Heart right ventricle (tissue), 16 donors: Measurements from ENCODE around the gene CAGE1. TPM values are rescaled to one million over a fixed set of nuclear protein-coding genes. Genes with fewer than 3 reads are reported as not detected.
"Not testable (repeated sequence)": the region's sequence is repeated elsewhere in the genome, so short reads cannot be mapped to it uniquely, and the experiment has no call there.

Experiments
- ATAC-seq, 8 donors: fragments of 200-7000 bp; cut with Tn5 transposase; one replicate each; pipeline ENCODE4 v1.9.1; 2020; ENCODE audit warnings: mild to moderate bottlenecking in 8 of 8, moderate library complexity in 8 of 8, moderate number of reproducible peaks in 1 of 8
- DNase-seq, 2 donors: peaks; one replicate each; pipeline ENCODE4 v3.0.0-alpha.2; 2020
- H3K27ac ChIP-seq, 10 donors: fragments of 200-600 bp; sonication (generic) in 2 of 10; one replicate each; pipeline versions ENCODE4 v1.5.0 to v1.8.0; 2020 to 2022; ENCODE audit warnings: mild to moderate bottlenecking in 3 of 10
- H3K27me3 ChIP-seq, 7 donors: fragments of 200-600 bp; one replicate each; pipeline ENCODE4 v1.8.0; 2021 to 2022; ENCODE audit warnings: mild to moderate bottlenecking in 2 of 7
- H3K36me3 ChIP-seq, 9 donors: fragments of 200-600 bp; sonication (generic) in 1 of 9; one replicate each; pipeline versions ENCODE4 v1.5.0 to v1.8.0; 2020 to 2022; ENCODE audit warnings: mild to moderate bottlenecking in 2 of 9
- H3K4me1 ChIP-seq, 9 donors: fragments of 200-600 bp; sonication (generic) in 1 of 9; one replicate each; pipeline versions ENCODE4 v1.5.0 to v1.8.0; 2020 to 2022; ENCODE audit warnings: mild to moderate bottlenecking in 4 of 9
- H3K4me3 ChIP-seq, 10 donors: fragments of 200-600 bp; sonication (generic) in 2 of 10; one replicate each; pipeline versions ENCODE4 v1.5.0 to v1.8.0; 2020 to 2022; ENCODE audit warnings: mild to moderate bottlenecking in 7 of 10, moderate library complexity in 2 of 10
- H3K9me3 ChIP-seq, 11 donors: fragments of 200-600 bp in 10 of 11; sonication (generic) in 2 of 11; one replicate each; pipeline versions ENCODE4 v1.5.0 to v1.8.0; 2013 to 2022; ENCODE audit warnings: mild to moderate bottlenecking in 2 of 11, control low read depth in 1 of 11, moderate library complexity in 1 of 11
- CTCF ChIP-seq, 9 donors: fragments of 200-600 bp; sonication (generic) in 2 of 9; IDR thresholded peaks; one replicate each; pipeline versions ENCODE4 v1.5.0 to v1.8.0; 2021 to 2022; ENCODE audit warnings: antibody characterized with exemption in 9 of 9, mild to moderate bottlenecking in 5 of 9, moderate library complexity in 1 of 9
- WGBS, 2 donors: extraction: QIAGEN DNeasy Blood & Tissue Kit; methylation state at CpG; one replicate each; pipeline ENCODE4 v1.1.7; 2013; ENCODE audit warnings: inconsistent platforms in 1 of 2; 5-methylcytosine and 5-hydroxymethylcytosine counted together
- intact Hi-C, 10 donors: fragments of 100-400 bp; cut with DNase I; formaldehyde crosslinking; loops; one replicate each; pipeline versions ENCODE4 v1.11.1 to v1.14.2; 2022
- polyA plus RNA-seq, 2 donors: library from polyadenylated mRNA; stranded (reverse); fragments of 200-250 nt; gene quantifications; one replicate each; pipeline ENCODE4 v1.2.3, GENCODE V29; 2013
- total RNA-seq, 10 donors: library from RNA; stranded (reverse); fragmentation: NEBNext Ultra II Directional in 3 of 10; extraction: Animal tissue kit (Norgen Biotek cat#: 25700) in 3 of 10; gene quantifications; one replicate each; pipeline versions ENCODE4 v1.2.1 to v1.2.4, GENCODE V29; 2021 to 2023
- donor health status: Arrhythmogenic right ventricular cardiomyopathy.
- donor health status: ischemic (EF 13 %, LVEDD 7.1; RV severe dilation, severe dysfunction).
- donor health status: healthy with polysubstance abuse.
- donor health status: DM: no; HTN: yes; CAD: no.
- donor health status: DM: no; HTN: no; CAD: no.
- donor health status: ischemic (EF 25% LVEDD 6.9; RV normal size, moderate dysfunction).
- donor health status: ischemic (EF 25% LVEDD 5.7; RV mildly dilated, moderate dysfunction).
- donor health status: healthy.
- donor health status: DM: yes; HTN: yes; CAD: no.
- donor health status: Ischemic cardiomyopathy.
- donor health status: ischemic (EF 35%, LVEDD 5.7; RV mildly dilated, moderate dysfunction).
- donor health status: nonischemic (EF 11% LVEDD 7.7; RV severe dilation, severe dysfunction).
- donor health status: DM: yes; HTN: yes; CAD: no.
- donor health status: PGD.
- donor health status: ischemic (EF 29% LVEDD 5.4; RV normal size, mild dysfunction).
- donor health status: nonischemic (EF 23%, LVEDD 6.1; RV moderate dilation, normal function).

Gene CAGE1
- total and polyA plus RNA-seq, 12 donors: 0.08 to 0.32 TPM; not detected in 10

GRCh38 chr6:7315948-7316365 lies 73.6 kb downstream of the CAGE1 start:
- Histone ChIP-seq H3K27ac (no peak overlapping the region), H3K36me3 (no peaks in the 10 kb centered on the region), H3K4me1 (peaks cover 4 to 24% (median 13%) of the 10 kb centered on the region in 9 donors), H3K27me3 (no peaks in the 10 kb centered on the region), H3K4me3 (no peak overlapping the region), H3K9me3 (no peaks in the 10 kb centered on the region)
- WGBS, 2 donors: 78 to 83% methylated on average over 6 of the region's 6 CpGs
- no peak for TF ChIP-seq CTCF (IDR thresholded peaks at IDR 0.05)
- no peak for ATAC-seq
- DNase-seq: no peak
- intact Hi-C loops: loop anchor here in 2 of 10 donors (10.0 kb wide), 2 partner anchors 69 to 279 kb away; partner anchors contain the start of genes CAGE1 (in 1 of the 2), RIOK1 (in 1 of the 2) and SNRNP48 (in 1 of the 2)

DNA sequence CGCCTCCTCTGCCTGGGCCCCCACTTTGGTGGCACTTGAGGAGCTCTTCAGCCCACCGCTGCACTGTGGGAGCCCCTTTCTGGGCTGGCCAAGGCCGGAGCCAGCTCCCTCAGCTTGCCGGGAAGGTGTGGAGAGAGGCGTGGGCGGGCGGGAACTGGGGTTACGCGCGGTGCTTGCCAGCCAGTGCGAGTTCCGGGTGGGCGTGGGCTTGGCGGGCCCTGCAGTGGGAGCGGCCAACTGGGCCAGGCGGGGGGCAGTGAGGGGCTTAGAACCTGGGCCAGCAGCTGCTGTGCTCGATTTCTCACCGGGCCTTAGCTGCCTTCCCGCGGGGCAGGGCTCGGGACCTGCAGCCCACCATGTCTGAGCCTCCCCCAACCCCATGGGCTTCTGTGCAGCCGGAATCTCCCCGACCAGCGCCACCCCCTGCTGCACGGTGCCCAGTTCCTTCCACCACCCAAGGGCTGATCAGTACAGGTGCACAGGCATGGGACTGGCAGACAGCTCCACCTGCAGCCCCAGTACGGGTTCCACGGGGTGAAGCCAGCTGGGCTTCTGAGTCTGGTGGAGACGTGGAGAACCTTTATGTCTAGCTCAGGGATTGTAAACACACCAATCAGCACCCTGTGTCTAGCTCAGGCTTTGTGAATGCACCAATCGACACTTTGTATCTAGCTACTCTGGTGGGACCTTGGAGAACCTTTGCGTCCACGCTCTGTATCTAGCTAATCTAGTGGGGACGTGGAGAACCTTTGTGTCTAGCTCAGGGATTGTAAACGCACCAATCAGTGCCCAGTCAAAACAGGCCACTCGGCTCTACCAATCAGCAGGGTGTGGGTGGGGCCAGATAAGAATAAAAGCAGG lies 74.2 kb downstream of the CAGE1 start:
- H3K4me3 ChIP-seq: peak overlapping the region in 1 of 10 donors; percentile 24
- not testable (repeated sequence) for H3K36me3 ChIP-seq, ATAC-seq, H3K27me3 ChIP-seq, H3K9me3 ChIP-seq
- DNase-seq: peak in 1 of 2 donors; percentile 24
- intact Hi-C loops: loop anchor here in 2 of 10 donors (10.0 kb wide), 2 partner anchors 69 to 279 kb away; partner anchors contain the start of genes CAGE1 (in 1 of the 2), RIOK1 (in 1 of the 2) and SNRNP48 (in 1 of the 2)
- H3K27ac ChIP-seq: peak overlapping the region in 1 of 10 donors; percentile 98
- 86 to 87% methylated on average over 32 to 34 of the region's 34 CpGs for WGBS, 2 donors
- H3K4me1 ChIP-seq: peaks cover 4 to 31% (median 19%) of the 10 kb centered on the region in 9 donors

DNA sequence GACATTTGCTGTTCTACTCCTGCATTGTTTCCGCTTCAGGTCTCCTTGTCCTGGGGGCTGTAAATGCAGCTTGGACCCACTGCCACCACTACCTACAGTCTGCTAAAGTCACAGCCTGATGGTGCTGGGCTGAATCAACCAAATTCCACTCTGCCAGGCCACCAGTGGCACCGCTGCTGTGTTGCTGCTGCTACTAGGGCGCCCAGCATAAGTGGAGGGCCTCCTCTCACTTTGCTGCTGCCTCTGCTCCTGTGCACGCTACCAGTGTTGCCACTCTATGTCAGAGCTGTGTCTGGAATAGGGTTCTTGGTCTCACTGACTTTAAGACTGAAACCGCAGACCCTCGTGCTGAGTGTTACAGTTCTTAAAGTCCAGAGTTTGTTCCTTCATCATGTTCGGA lies 75.1 kb downstream of the CAGE1 start:
- TF ChIP-seq CTCF (IDR thresholded peaks at IDR 0.05): no peak
- no peak for ATAC-seq
- Histone ChIP-seq H3K27me3 (no peaks in the 10 kb centered on the region), H3K36me3 (peaks cover 0 to 10% (median 2%) of the 10 kb centered on the region in 9 donors), H3K9me3 (no peaks in the 10 kb centered on the region), H3K4me3 (peak overlapping the region in 1 of 10 donors; percentile 24), H3K4me1 (peaks cover 4 to 39% (median 21%) of the 10 kb centered on the region in 9 donors), H3K27ac (peak overlapping the region in 1 of 10 donors; percentile 98)
- no peak for DNase-seq
- intact Hi-C loops: loop anchor here in 5 of 10 donors (5.0 to 10.0 kb wide), 4 partner anchors 70 to 283 kb away; partner anchors contain the start of genes CAGE1 (in 3 of the 5), RIOK1 (in 3 of the 5) and SNRNP48 (in 1 of the 5)
- 95 to 98% methylated on average over 7 of the region's 7 CpGs for WGBS, 2 donors

- ATAC-seq (peak in 1 of 8 donors; percentile 3), DNase-seq (no peak)
- Histone ChIP-seq H3K4me3 (peak overlapping the region in 9 of 10 donors; percentile 75 to 100 (median 97)), H3K27ac (peak overlapping the region; percentile 80 to 99 (median 96)), H3K9me3 (no peaks in the 10 kb centered on the region), H3K4me1 (peaks cover 6 to 47% (median 22%) of the 10 kb centered on the region in 9 donors), H3K27me3 (no peaks in the 10 kb centered on the region), H3K36me3 (peaks cover 0 to 18% (median 10%) of the 10 kb centered on the region in 9 donors)
- no peak for TF ChIP-seq CTCF (IDR thresholded peaks at IDR 0.05)
- WGBS, 2 donors: 85 to 89% methylated on average over 15 of the region's 15 CpGs
- intact Hi-C loops: loop anchor here in 7 of 10 donors (2.0 to 10.0 kb wide), 5 partner anchors 71 to 284 kb away; partner anchors contain the start of genes CAGE1 (in 7 of the 7), RIOK1 (in 7 of the 7) and SNRNP48 (in 1 of the 7)
Measured at GRCh38 chr6:7313505-7314165, 75.9 kb downstream of the CAGE1 start.
